ACC112 (cell line): ENCODE results near the gene PLCH2.

Experiments used
- H2AFZ ChIP-seq: fragments of 200-600 bp; sonication (generic); one replicate; pipeline ENCODE4 v1.6.0; 2017; ENCODE audit warnings: antibody characterized with exemption, low read length; ENCODE audit not compliant: unreplicated experiment
- H3K27ac ChIP-seq: fragments of 200-600 bp; sonication (generic); 2 replicates; pipeline ENCODE4 v1.5.1; 2014; ENCODE audit warnings: low read depth, mild to moderate bottlenecking, antibody characterized with exemption, low read length, moderate library complexity
- H3K27me3 ChIP-seq: fragments of 200-600 bp; sonication (generic); 2 replicates; pipeline ENCODE4 v1.6.1; 2014; ENCODE audit warnings: mild to moderate bottlenecking, antibody characterized with exemption, low read length, moderate library complexity, mixed read lengths; ENCODE audit not compliant: insufficient read depth
- H3K36me3 ChIP-seq: fragments of 200-600 bp; sonication (generic); 2 replicates; pipeline ENCODE4 v1.6.1; 2016; ENCODE audit warnings: mild to moderate bottlenecking, antibody characterized with exemption, low read length, moderate library complexity, mixed read lengths; ENCODE audit not compliant: insufficient read depth
- H3K4me1 ChIP-seq: fragments of 200-600 bp; sonication (generic); one replicate; pipeline ENCODE4 v1.6.1; 2016; ENCODE audit warnings: low read length, mixed read lengths; ENCODE audit not compliant: insufficient read depth, unreplicated experiment, control insufficient read depth
- H3K4me3 ChIP-seq: fragments of 200-600 bp; sonication (generic); 2 replicates; pipeline ENCODE4 v1.5.1; 2014; ENCODE audit warnings: mild to moderate bottlenecking, low read depth, low read length
- H3K79me2 ChIP-seq: fragments of 200-600 bp; sonication (generic); one replicate; pipeline ENCODE4 v1.6.0; 2016; ENCODE audit warnings: low read length; ENCODE audit not compliant: control insufficient read depth, unreplicated experiment, insufficient read depth

Gene PLCH2

GRCh38 chr1:2442661-2443060 is 33.4 kb upstream of the PLCH2 start:
- Histone ChIP-seq H3K4me1 (peaks cover 7% of the 10 kb centered on the region), H3K4me3 (no peak overlapping the region), H3K79me2 (no peaks in the 10 kb centered on the region), H3K36me3 (no peaks in the 10 kb centered on the region), H3K27ac (no peak overlapping the region), H3K27me3 (peaks cover 26% of the 10 kb centered on the region), H2AFZ (no peak overlapping the region)

GRCh38 chr1:2443277-2444137 is 32.6 kb upstream of the PLCH2 start:
- peak overlapping the region; percentile 43; the same call in 1 of the 2 replicates for H3K4me3 ChIP-seq
- H3K27me3 ChIP-seq, result peaks cover 26% of the 10 kb centered on the region
- no peaks in the 10 kb centered on the region for H3K79me2 ChIP-seq
- no peaks in the 10 kb centered on the region for H3K36me3 ChIP-seq
- no peak overlapping the region for H2AFZ ChIP-seq
- H3K4me1 ChIP-seq, result peaks cover 7% of the 10 kb centered on the region
- H3K27ac ChIP-seq, result no peak overlapping the region

- H2AFZ ChIP-seq, result no peak overlapping the region
- peaks cover 7% of the 10 kb centered on the region for H3K4me1 ChIP-seq
- H3K36me3 ChIP-seq, result no peaks in the 10 kb centered on the region
- H3K79me2 ChIP-seq, result no peaks in the 10 kb centered on the region
- H3K27ac ChIP-seq, result no peak overlapping the region
- peak overlapping the region; percentile 43; the same call in 1 of the 2 replicates for H3K4me3 ChIP-seq
- H3K27me3 ChIP-seq, result peaks cover 26% of the 10 kb centered on the region
These were observed 31.9 kb upstream of the PLCH2 start for GRCh38 chr1:2444138-2444591.

- Histone ChIP-seq H3K4me3 (no peak overlapping the region), H3K27me3 (peaks cover 26% of the 10 kb centered on the region), H3K79me2 (no peaks in the 10 kb centered on the region), H3K36me3 (no peaks in the 10 kb centered on the region), H3K4me1 (peaks cover 7% of the 10 kb centered on the region), H2AFZ (no peak overlapping the region), H3K27ac (no peak overlapping the region)
These were observed 30.8 kb upstream of the PLCH2 start for GRCh38 chr1:2445162-2445822.

GRCh38 chr1:2445823-2446215 is 30.3 kb upstream of the PLCH2 start:
- Histone ChIP-seq H3K27me3 (peaks cover 26% of the 10 kb centered on the region), H3K4me1 (peaks cover 7% of the 10 kb centered on the region), H3K79me2 (no peaks in the 10 kb centered on the region), H3K36me3 (no peaks in the 10 kb centered on the region), H2AFZ (no peak overlapping the region), H3K4me3 (no peak overlapping the region), H3K27ac (no peak overlapping the region)

- H3K79me2 ChIP-seq, result no peaks in the 10 kb centered on the region
- H3K4me3 ChIP-seq, result no peak overlapping the region
- no peaks in the 10 kb centered on the region for H3K36me3 ChIP-seq
- peaks cover 26% of the 10 kb centered on the region for H3K27me3 ChIP-seq
- H3K4me1 ChIP-seq, result peaks cover 10% of the 10 kb centered on the region
- no peak overlapping the region for H3K27ac ChIP-seq
- no peak overlapping the region for H2AFZ ChIP-seq
These were observed 29.7 kb upstream of the PLCH2 start for GRCh38 chr1:2446394-2446793.

GRCh38 chr1:2446861-2447260 is 29.2 kb upstream of the PLCH2 start:
- H2AFZ ChIP-seq, result no peak overlapping the region
- no peak overlapping the region for H3K4me3 ChIP-seq
- peaks cover 15% of the 10 kb centered on the region for H3K4me1 ChIP-seq
- H3K27me3 ChIP-seq, result peaks cover 24% of the 10 kb centered on the region
- H3K36me3 ChIP-seq, result no peaks in the 10 kb centered on the region
- H3K27ac ChIP-seq, result no peak overlapping the region
- H3K79me2 ChIP-seq, result no peaks in the 10 kb centered on the region

- peaks cover 21% of the 10 kb centered on the region for H3K4me1 ChIP-seq
- peaks cover 18% of the 10 kb centered on the region for H3K27me3 ChIP-seq
- H3K27ac ChIP-seq, result no peak overlapping the region
- no peak overlapping the region for H3K4me3 ChIP-seq
- H3K79me2 ChIP-seq, result no peaks in the 10 kb centered on the region
- H3K36me3 ChIP-seq, result no peaks in the 10 kb centered on the region
- no peak overlapping the region for H2AFZ ChIP-seq
These were observed 28.6 kb upstream of the PLCH2 start for GRCh38 chr1:2447276-2448097.

- no peaks in the 10 kb centered on the region for H3K36me3 ChIP-seq
- no peak overlapping the region for H3K4me3 ChIP-seq
- H2AFZ ChIP-seq, result no peak overlapping the region
- no peak overlapping the region for H3K27ac ChIP-seq
- H3K4me1 ChIP-seq, result peaks cover 27% of the 10 kb centered on the region
- H3K79me2 ChIP-seq, result no peaks in the 10 kb centered on the region
- peaks cover 15% of the 10 kb centered on the region for H3K27me3 ChIP-seq
These were observed 28.0 kb upstream of the PLCH2 start for GRCh38 chr1:2448098-2448445.

- H3K36me3 ChIP-seq, result no peaks in the 10 kb centered on the region
- H3K4me1 ChIP-seq, result peaks cover 33% of the 10 kb centered on the region
- no peaks in the 10 kb centered on the region for H3K79me2 ChIP-seq
- H2AFZ ChIP-seq, result no peak overlapping the region
- no peak overlapping the region for H3K4me3 ChIP-seq
- no peak overlapping the region for H3K27ac ChIP-seq
- H3K27me3 ChIP-seq, result peaks cover under 1% of the 10 kb centered on the region; the same call in 1 of the 2 replicates
These were observed 26.2 kb upstream of the PLCH2 start for GRCh38 chr1:2449636-2450454.
